ENCODE data around the gene ANAPC2. TPM values are rescaled to one million over a fixed set of nuclear protein-coding genes. Genes with fewer than 3 reads are reported as not detected.

The ANAPC2 gene
- total RNA-seq, 1 donor from 2014 or later, result 72.9 TPM

GRCh38 chr9:137234758-137235423 is 46.5 kb upstream of the ANAPC2 start:
- DNase-seq, result no peak
- Mint-ChIP-seq H3K27me3 (ENCODE audit: unreplicated experiment) (peaks cover 3% of the 10 kb centered on the region), H3K27ac (ENCODE audit: unreplicated experiment) (no peak overlapping the region), H3K9me3 (ENCODE audit: unreplicated experiment) (peaks cover 5% of the 10 kb centered on the region), H3K36me3 (ENCODE audit: unreplicated experiment) (no peaks in the 10 kb centered on the region), H3K4me3 (ENCODE audit: unreplicated experiment) (no peak overlapping the region), H3K4me1 (ENCODE audit: low read depth, unreplicated experiment) (peaks cover 9% of the 10 kb centered on the region)
- TF ChIP-seq CTCF (IDR thresholded peaks at IDR 0.05; ENCODE audit: partially characterized antibody, unreplicated experiment), result no peak

GRCh38 chr9:137234055-137234697 is 45.8 kb upstream of the ANAPC2 start:
- no peak for DNase-seq
- no peaks in the 10 kb centered on the region for H3K36me3 Mint-ChIP-seq (ENCODE audit: unreplicated experiment)
- no peak overlapping the region for H3K27ac Mint-ChIP-seq (ENCODE audit: unreplicated experiment)
- H3K4me1 Mint-ChIP-seq (ENCODE audit: low read depth, unreplicated experiment), result peaks cover 8% of the 10 kb centered on the region
- no peak overlapping the region for H3K4me3 Mint-ChIP-seq (ENCODE audit: unreplicated experiment)
- H3K9me3 Mint-ChIP-seq (ENCODE audit: unreplicated experiment), result peaks cover 4% of the 10 kb centered on the region
- no peak for TF ChIP-seq CTCF (IDR thresholded peaks at IDR 0.05; ENCODE audit: partially characterized antibody, unreplicated experiment)
- H3K27me3 Mint-ChIP-seq (ENCODE audit: unreplicated experiment), result no peaks in the 10 kb centered on the region

- H3K27ac Mint-ChIP-seq (ENCODE audit: unreplicated experiment), result no peak overlapping the region
- no peaks in the 10 kb centered on the region for H3K36me3 Mint-ChIP-seq (ENCODE audit: unreplicated experiment)
- H3K4me3 Mint-ChIP-seq (ENCODE audit: unreplicated experiment), result no peak overlapping the region
- H3K4me1 Mint-ChIP-seq (ENCODE audit: low read depth, unreplicated experiment), result peaks cover 2% of the 10 kb centered on the region
- H3K9me3 Mint-ChIP-seq (ENCODE audit: unreplicated experiment), result peaks cover 1% of the 10 kb centered on the region
- DNase-seq, result no peak
- no peak for TF ChIP-seq CTCF (IDR thresholded peaks at IDR 0.05; ENCODE audit: partially characterized antibody, unreplicated experiment)
- no peaks in the 10 kb centered on the region for H3K27me3 Mint-ChIP-seq (ENCODE audit: unreplicated experiment)
These were observed 45.0 kb upstream of the ANAPC2 start for GRCh38 chr9:137233143-137233980.

GRCh38 chr9:137232510-137232909 is 44.1 kb upstream of the ANAPC2 start:
- H3K4me1 Mint-ChIP-seq (ENCODE audit: low read depth, unreplicated experiment), result peaks cover 1% of the 10 kb centered on the region
- H3K36me3 Mint-ChIP-seq (ENCODE audit: unreplicated experiment), result no peaks in the 10 kb centered on the region
- no peaks in the 10 kb centered on the region for H3K9me3 Mint-ChIP-seq (ENCODE audit: unreplicated experiment)
- TF ChIP-seq CTCF (IDR thresholded peaks at IDR 0.05; ENCODE audit: partially characterized antibody, unreplicated experiment), result no peak
- H3K27me3 Mint-ChIP-seq (ENCODE audit: unreplicated experiment), result no peaks in the 10 kb centered on the region
- H3K27ac Mint-ChIP-seq (ENCODE audit: unreplicated experiment), result no peak overlapping the region
- H3K4me3 Mint-ChIP-seq (ENCODE audit: unreplicated experiment), result no peak overlapping the region
- DNase-seq, result no peak
